NCI-H1105 treated with DMSO at 0.1 percent for 48 hours (cell line): ENCODE data around the gene FOXJ1.
A peak's percentile ranks its signal among the peaks of the same experiment; 100 is the strongest.

Source experiments
- DNase-seq: peaks from one replicate; lab custom pipeline; 2025; lab: John Stamatoyannopoulos, UW

FOXJ1 gene

GRCh38 chr17:76160896-76161528 is 20.0 kb upstream of the FOXJ1 start:
- DNase-seq, result no peak

GRCh38 chr17:76159157-76159556 is 18.1 kb upstream of the FOXJ1 start:
- DNase-seq, result no peak

- no peak for DNase-seq
Measured at GRCh38 chr17:76157759-76158158, 16.7 kb upstream of the FOXJ1 start.

GRCh38 chr17:76156662-76156991 is 15.6 kb upstream of the FOXJ1 start:
- no peak for DNase-seq

GRCh38 chr17:76155988-76156661 is 15.1 kb upstream of the FOXJ1 start:
- no peak for DNase-seq

- no peak for DNase-seq
Measured at GRCh38 chr17:76154936-76155845, 14.1 kb upstream of the FOXJ1 start.

GRCh38 chr17:76154292-76154691 is 13.2 kb upstream of the FOXJ1 start:
- no peak for DNase-seq

- no peak for DNase-seq
Measured at GRCh38 chr17:76153640-76154039, 12.6 kb upstream of the FOXJ1 start.

GRCh38 chr17:76153202-76153601 is 12.2 kb upstream of the FOXJ1 start:
- DNase-seq, result no peak

- DNase-seq, result no peak
Measured at GRCh38 chr17:76152591-76152990, 11.5 kb upstream of the FOXJ1 start.

GRCh38 chr17:76151896-76152454 is 10.9 kb upstream of the FOXJ1 start:
- DNase-seq, result no peak

GRCh38 chr17:76150712-76151622 is 9.9 kb upstream of the FOXJ1 start:
- DNase-seq, result no peak

- no peak for DNase-seq
Measured at GRCh38 chr17:76149214-76149613, 8.2 kb upstream of the FOXJ1 start.

- no peak for DNase-seq
Measured at GRCh38 chr17:76148015-76148326, 6.9 kb upstream of the FOXJ1 start.

GRCh38 chr17:76147211-76148014 is 6.4 kb upstream of the FOXJ1 start:
- peak; percentile 58 for DNase-seq

- DNase-seq, result no peak
Measured at GRCh38 chr17:76146053-76146851, 5.2 kb upstream of the FOXJ1 start.

GRCh38 chr17:76145231-76146052 is 4.4 kb upstream of the FOXJ1 start:
- no peak for DNase-seq

- DNase-seq, result no peak
Measured at GRCh38 chr17:76142585-76143041, 1.6 kb upstream of the FOXJ1 start.

GRCh38 chr17:76142039-76142584 is 1.1 kb upstream of the FOXJ1 start:
- DNase-seq, result no peak
